Liver (tissue), 9 donors: Measurements from ENCODE around the gene RFC4. TPM values are rescaled to one million over a fixed set of nuclear protein-coding genes. Genes with fewer than 3 reads are reported as not detected.

ENCODE experiments used
- DNase-seq: peaks from one replicate; pipeline ENCODE4 v3.0.0-alpha.2; 2017; ENCODE audit warnings: low spot score
- H3K27ac ChIP-seq, 2 donors: one replicate each; pipeline ENCODE4 v1.7.0; 2013; ENCODE audit warnings: inconsistent platforms in 2 of 2, low read length in 2 of 2, control low read depth in 1 of 2, low read depth in 1 of 2, mild to moderate bottlenecking in 1 of 2
- H3K27me3 ChIP-seq, 4 donors: one replicate each; pipeline versions ENCODE4 v1.6.1 to v1.7.0; 2013; ENCODE audit warnings: low read length in 3 of 4, inconsistent platforms in 1 of 4, mild to moderate bottlenecking in 1 of 4, moderate library complexity in 1 of 4; ENCODE audit not compliant: control insufficient read depth in 4 of 4, insufficient read depth in 4 of 4
- H3K36me3 ChIP-seq, 4 donors: one replicate each; pipeline versions ENCODE4 v1.6.1 to v1.7.0; 2013; ENCODE audit warnings: low read length in 3 of 4, mild to moderate bottlenecking in 3 of 4, low read depth in 1 of 4, moderate library complexity in 1 of 4; ENCODE audit not compliant: control insufficient read depth in 4 of 4, insufficient read depth in 3 of 4
- H3K4me1 ChIP-seq, 4 donors: one replicate each; pipeline versions ENCODE4 v1.6.1 to v1.7.0; 2013; ENCODE audit warnings: low read length in 3 of 4, mild to moderate bottlenecking in 3 of 4, moderate library complexity in 1 of 4; ENCODE audit not compliant: control insufficient read depth in 4 of 4, insufficient read depth in 4 of 4
- H3K4me3 ChIP-seq, 3 donors: one replicate each; pipeline versions ENCODE4 v1.6.1 to v1.7.0; 2013; ENCODE audit warnings: low read length in 3 of 3, control low read depth in 1 of 3, low read depth in 1 of 3, mild to moderate bottlenecking in 1 of 3
- H3K9ac ChIP-seq, 2 donors: one replicate each; pipeline ENCODE4 v1.7.0; 2013; ENCODE audit warnings: low read length in 2 of 2, mild to moderate bottlenecking in 2 of 2, moderate library complexity in 2 of 2, control low read depth in 1 of 2, low read depth in 1 of 2
- H3K9me3 ChIP-seq, 4 donors: one replicate each; pipeline versions ENCODE4 v1.6.1 to v1.7.0; 2013; ENCODE audit warnings: low read length in 3 of 4; ENCODE audit not compliant: control insufficient read depth in 4 of 4
- ATF3 ChIP-seq: IDR thresholded peaks from 2 replicates; pipeline ENCODE4 v1.6.1; 2016; ENCODE audit warnings: antibody characterized with exemption
- CTCF ChIP-seq: fragments of 150-350 bp; IDR thresholded peaks from 2 replicates; pipeline ENCODE4 v1.5.1; 2017; ENCODE audit warnings: improper control_type of control experiment, low read depth, low read length; ENCODE audit not compliant: missing input control
- FOXA1 ChIP-seq: IDR thresholded peaks from 2 replicates; pipeline ENCODE4 v1.6.1; 2016; ENCODE audit warnings: antibody characterized with exemption
- FOXA2 ChIP-seq: IDR thresholded peaks from 2 replicates; pipeline ENCODE4 v1.6.1; 2016; ENCODE audit warnings: antibody characterized with exemption
- GABPA ChIP-seq, 2 donors: IDR thresholded peaks in 1 of 2; conservative IDR thresholded peaks in 1 of 2; 2 replicates each; pipeline ENCODE4 v1.6.1; 2016; ENCODE audit warnings: antibody characterized with exemption in 2 of 2, mild to moderate bottlenecking in 1 of 2, moderate library complexity in 1 of 2
- HNF4A ChIP-seq, 2 donors: conservative IDR thresholded peaks; 2 replicates each; pipeline ENCODE4 v1.6.1; 2016; ENCODE audit warnings: antibody characterized with exemption in 2 of 2, mild to moderate bottlenecking in 2 of 2
- HNF4G ChIP-seq: IDR thresholded peaks from 2 replicates; pipeline ENCODE4 v1.6.1; 2016; ENCODE audit warnings: antibody characterized with exemption
- JUND ChIP-seq, 2 donors: IDR thresholded peaks; 2 replicates each; pipeline ENCODE4 v1.6.1; 2016; ENCODE audit warnings: antibody characterized with exemption in 2 of 2
- MAX ChIP-seq: IDR thresholded peaks from 2 replicates; pipeline ENCODE4 v1.6.1; 2016; ENCODE audit warnings: antibody characterized with exemption
- NR2F2 ChIP-seq: IDR thresholded peaks from 2 replicates; pipeline ENCODE4 v1.6.1; 2016; ENCODE audit warnings: antibody characterized with exemption
- RAD21 ChIP-seq, 2 donors: IDR thresholded peaks; 2 replicates each; pipeline ENCODE4 v1.6.1; 2016; ENCODE audit warnings: antibody characterized with exemption in 2 of 2, mild to moderate bottlenecking in 2 of 2
- RXRA ChIP-seq, 2 donors: IDR thresholded peaks; 2 replicates each; pipeline ENCODE4 v1.6.1; 2017 to 2018; ENCODE audit warnings: antibody characterized with exemption in 2 of 2, mild to moderate bottlenecking in 1 of 2
- SP1 ChIP-seq: IDR thresholded peaks from 2 replicates; pipeline ENCODE4 v1.6.1; 2018; ENCODE audit warnings: antibody characterized with exemption, mild to moderate bottlenecking
- TAF1 ChIP-seq: conservative IDR thresholded peaks from 2 replicates; pipeline ENCODE4 v1.6.1; 2016; ENCODE audit warnings: antibody characterized with exemption, mild to moderate bottlenecking
- YY1 ChIP-seq: IDR thresholded peaks from 2 replicates; pipeline ENCODE4 v1.6.1; 2016; ENCODE audit warnings: antibody characterized with exemption, mild to moderate bottlenecking
- ZBTB33 ChIP-seq: IDR thresholded peaks from 2 replicates; pipeline ENCODE4 v1.6.1; 2016; ENCODE audit warnings: antibody characterized with exemption
- WGBS: extraction: QIAGEN DNeasy Blood & Tissue Kit; methylation state at CpG from one replicate; pipeline ENCODE4 v1.1.7; 2013; 5-methylcytosine and 5-hydroxymethylcytosine counted together
- polyA plus RNA-seq, 2 donors: library from polyadenylated mRNA; stranded (reverse) in 1 of 2; unstranded in 1 of 2; fragments of 200-250 nt in 1 of 2; fragments of >200 nt in 1 of 2; fragmentation: Nextera tagmentation in 1 of 2; extraction: Ambion mirVana in 1 of 2; gene quantifications; one replicate each; pipeline versions ENCODE4 v1.2.1 to v1.2.3, GENCODE V29; 2013 to 2015
- total RNA-seq, 2 donors: library from RNA; depleted of rRNA; stranded (reverse); fragments of >200 nt; gene quantifications; one replicate each; pipeline ENCODE4 v1.2.3, GENCODE V29; 2014
- donor health status: healthy.
- donor health status: healthy.
- donor health status: healthy.
- donor health status: healthy.
- donor health status: healthy.

Gene RFC4
- total and polyA plus RNA-seq, 4 donors, result 4.6 to 27.3 (median 6.3) TPM

GRCh38 chr3:186784820-186785494, 21.3 kb downstream of the RFC4 start (continued):
- TF ChIP-seq CTCF, result no peak

DNA sequence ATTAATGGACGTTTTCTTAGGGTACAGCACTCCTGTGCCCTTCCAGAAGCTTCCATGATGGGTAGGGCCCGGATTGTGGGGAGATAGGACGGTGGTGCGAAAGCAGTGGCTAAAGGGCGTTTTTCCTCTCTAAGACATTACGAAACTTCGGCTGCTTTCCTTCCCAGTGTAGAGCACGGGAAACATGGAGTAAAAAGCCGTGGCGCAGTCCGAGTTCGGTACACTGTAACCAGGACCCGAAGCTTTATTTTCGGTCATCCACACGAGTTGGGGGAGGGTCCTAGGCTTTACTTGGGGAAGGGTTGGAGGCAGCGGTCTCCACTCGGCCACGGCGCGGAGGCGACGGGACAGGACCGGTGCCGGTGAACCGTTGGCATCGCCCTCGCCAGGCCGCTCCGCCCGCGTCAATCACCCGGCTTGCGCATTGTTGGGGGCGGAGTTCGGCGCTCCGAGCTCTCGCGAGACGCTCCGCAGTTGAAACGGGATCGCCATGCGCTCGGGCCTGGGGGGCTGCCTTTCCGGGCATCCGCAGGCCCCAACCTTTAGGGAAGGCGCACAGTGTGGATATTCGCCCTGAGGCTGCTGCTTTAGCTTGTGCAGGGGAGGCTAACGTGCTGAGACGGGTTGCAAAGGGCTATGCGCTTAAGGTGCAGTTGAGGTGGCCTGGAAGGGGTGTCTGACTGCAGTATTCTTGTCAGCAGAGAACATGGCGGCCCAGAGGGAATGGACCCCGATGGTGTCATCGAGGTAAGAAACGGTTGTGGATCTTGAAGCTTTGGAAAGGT, 22.4 kb downstream of the RFC4 start:
- TF ChIP-seq RXRA (IDR thresholded peaks at IDR 0.05) (no peak), ATF3 (no peak), YY1 (peak; percentile 9), SP1 (no peak), ZBTB33 (peak; percentile 99), TAF1 (peak; percentile 94), MAX (peak; percentile 43)
- Histone ChIP-seq H3K4me1 (peaks cover 4 to 29% (median 26%) of the 10 kb centered on the region in 4 donors), H3K36me3 (peaks cover 13 to 45% (median 43%) of the 10 kb centered on the region in 4 donors), H3K4me3 (peak overlapping the region; percentile 87 to 99 (median 89)), H3K9ac (peak overlapping the region; percentile 93 to 96), H3K27ac (peak overlapping the region; percentile 94 to 97), H3K9me3 (no peaks in the 10 kb centered on the region), H3K27me3 (no peaks in the 10 kb centered on the region)
- DNase-seq, result peak; percentile 88
- under 1% methylated on average over 56 of the region's 56 CpGs for WGBS

- under 1% methylated on average over 60 of the region's 60 CpGs for WGBS
- H3K27me3 ChIP-seq, result no peaks in the 10 kb centered on the region
- H3K27ac ChIP-seq, result peak within 1 kb of the TSS; percentile 94 to 97
- H3K4me3 ChIP-seq, result peak within 1 kb of the TSS; percentile 87 to 99 (median 89)
- peaks cover 11 to 38% (median 36%) of the 10 kb centered on the region in 4 donors for H3K36me3 ChIP-seq
- H3K9ac ChIP-seq, result peak within 1 kb of the TSS; percentile 93 to 96
- H3K4me1 ChIP-seq, result peaks cover 4 to 29% (median 26%) of the 10 kb centered on the region in 4 donors
- peak; percentile 92 for DNase-seq
- H3K9me3 ChIP-seq, result no peaks in the 10 kb centered on the region
- TF ChIP-seq MAX (no peak), YY1 (peak; percentile 53), TAF1 (peak; percentile 100), FOXA1 (no peak), FOXA2 (no peak), ATF3 (no peak), GABPA (IDR thresholded peaks at IDR 0.05 in 1 of 2, conservative IDR thresholded peaks at IDR 0.05 in 1 of 2) (peak; percentile 32 to 84), RAD21 (IDR thresholded peaks at IDR 0.05) (peak in 1 of 2 donors; percentile 12), NR2F2 (no peak), SP1 (peak; percentile 74), ZBTB33 (no peak), HNF4A (conservative IDR thresholded peaks at IDR 0.05) (no peak), RXRA (IDR thresholded peaks at IDR 0.05) (peak in 1 of 2 donors; percentile 27), HNF4G (no peak), JUND (IDR thresholded peaks at IDR 0.05) (peak in 1 of 2 donors; percentile 43)
Observed at GRCh38 chr3:186783058-186783730, 23.1 kb downstream of the RFC4 start, which contains the start of gene EIF4A2. TSS of gene EIF4A2 (plus strand) at chr3:186783577. CDS start at chr3:186783611, 34 bp downstream.
